Measurements from ENCODE around the gene TSC22D1.

GRCh38 chr13:44519642-44520041 is 56.5 kb downstream of the TSC22D1 start:
- TF ChIP-seq CTCF (IDR thresholded peaks at IDR 0.05) (no peak), POLR2A (IDR thresholded peaks at IDR 0.05; ENCODE audit: low read depth) (no peak)
